Thymus (tissue), 14 donors: Measurements from ENCODE around the gene DNAJC1. TPM values are rescaled to one million over a fixed set of nuclear protein-coding genes. Genes with fewer than 3 reads are reported as not detected.
"Not testable (repeated sequence)": the region's sequence is repeated elsewhere in the genome, so short reads cannot be mapped to it uniquely, and the experiment has no call there.

Source experiments
- DNase-seq, 9 donors: peaks; one replicate each; pipeline ENCODE4 v3.0.0-alpha.2; 2013; ENCODE audit warnings: low spot score in 9 of 9, low read depth in 6 of 9, missing footprints in 1 of 9
- H3K27ac ChIP-seq, 2 donors: one replicate each; pipeline ENCODE4 v1.5.1; 2013; ENCODE audit warnings: control low read depth in 1 of 2, low read depth in 1 of 2, low read length in 1 of 2, mild to moderate bottlenecking in 1 of 2, moderate library complexity in 1 of 2
- H3K27me3 ChIP-seq, 2 donors: one replicate each; pipeline ENCODE4 v1.5.1; 2013; ENCODE audit warnings: low read length in 1 of 2; ENCODE audit not compliant: control insufficient read depth in 2 of 2, insufficient read depth in 1 of 2
- H3K36me3 ChIP-seq, 2 donors: one replicate each; pipeline ENCODE4 v1.5.1; 2013; ENCODE audit warnings: low read length in 1 of 2, mild to moderate bottlenecking in 1 of 2, moderate library complexity in 1 of 2; ENCODE audit not compliant: control insufficient read depth in 2 of 2, insufficient read depth in 2 of 2
- H3K4me1 ChIP-seq, 2 donors: one replicate each; pipeline ENCODE4 v1.5.1; 2013; ENCODE audit warnings: low read length in 2 of 2; ENCODE audit not compliant: control insufficient read depth in 2 of 2, insufficient read depth in 2 of 2
- H3K4me3 ChIP-seq, 2 donors: one replicate each; pipeline ENCODE4 v1.5.1; 2013; ENCODE audit warnings: low read length in 2 of 2, control low read depth in 1 of 2, mild to moderate bottlenecking in 1 of 2
- H3K9me3 ChIP-seq, 2 donors: one replicate each; pipeline ENCODE4 v1.5.1; 2013; ENCODE audit warnings: low read length in 1 of 2, mild to moderate bottlenecking in 1 of 2; ENCODE audit not compliant: control insufficient read depth in 2 of 2, insufficient read depth in 1 of 2
- WGBS: extraction: QIAGEN DNeasy Blood & Tissue Kit; methylation state at CpG from one replicate; pipeline ENCODE4 v1.1.7; 2013; 5-methylcytosine and 5-hydroxymethylcytosine counted together
- long read RNA-seq, 10 donors: transcript quantifications; one replicate each; lab custom pipeline, GENCODE V29; 2026
- polyA plus RNA-seq: library from polyadenylated mRNA; stranded (reverse); fragments of 200-250 nt; gene quantifications from one replicate; pipeline ENCODE4 v1.2.3, GENCODE V29; 2013
- total RNA-seq: library from RNA; stranded (reverse); fragments of 120-200 nt; gene quantifications from one replicate; pipeline ENCODE4 v1.2.4, GENCODE V29; 2013
- donor health status: healthy.

Gene DNAJC1
- total RNA-seq (23.2 TPM), polyA plus RNA-seq (19.9 TPM)
- long read RNA-seq, donor 1: 0 reads
- long read RNA-seq, donor 2: 0 reads
- long read RNA-seq, donor 3, transcript DNAJC1-202 (12 exons, 2,106 nt): major isoform, 6 of 56 reads
- long read RNA-seq, donor 3, partial matches to known transcripts: 50 of 56 reads
- long read RNA-seq, donor 3, other reads (novel, unspliced or antisense): 0 of 56 reads
- long read RNA-seq, donor 4, partial matches to known transcripts: 18 of 19 reads
- long read RNA-seq, donor 4, other reads (novel, unspliced or antisense): 0 of 19 reads
- long read RNA-seq, donor 5, transcript DNAJC1-202 (12 exons, 2,106 nt): major isoform, 7 of 102 reads
- long read RNA-seq, donor 5, partial matches to known transcripts: 95 of 102 reads
- long read RNA-seq, donor 5, other reads (novel, unspliced or antisense): 0 of 102 reads
- long read RNA-seq, donor 6, partial matches to known transcripts: 19 of 22 reads
- long read RNA-seq, donor 6, other reads (novel, unspliced or antisense): 0 of 22 reads
- long read RNA-seq, donor 7, partial matches to known transcripts: 15 of 17 reads
- long read RNA-seq, donor 7, other reads (novel, unspliced or antisense): 0 of 17 reads
- long read RNA-seq, donor 8, partial matches to known transcripts: 12 of 13 reads
- long read RNA-seq, donor 8, other reads (novel, unspliced or antisense): 0 of 13 reads
- long read RNA-seq, donor 9, partial matches to known transcripts: 20 of 23 reads
- long read RNA-seq, donor 9, other reads (novel, unspliced or antisense): 0 of 23 reads
- long read RNA-seq, donor 10, partial matches to known transcripts: 26 of 27 reads
- long read RNA-seq, donor 10, other reads (novel, unspliced or antisense): 0 of 27 reads

- DNase-seq: peak; percentile 89 to 99 (median 97)
- Histone ChIP-seq H3K9me3 (peaks cover 0 to 4% of the 10 kb centered on the region in 2 donors), H3K36me3 (no peaks in the 10 kb centered on the region), H3K27ac (peak within 1 kb of the TSS; percentile 76 to 83), H3K4me3 (peak within 1 kb of the TSS; percentile 71 to 76), H3K27me3 (peaks cover 0 to 5% of the 10 kb centered on the region in 2 donors), H3K4me1 (peaks cover 11 to 25% of the 10 kb centered on the region in 2 donors)
- under 1% methylated on average over 83 of the region's 83 CpGs for WGBS
These were observed at the start of gene DNAJC1 for GRCh38 chr10:22003177-22003963. Gene DNAJC1 (minus strand): TSS chr10:22003730. CDS start chr10:22003434, 296 bp downstream.

- H3K4me3 ChIP-seq: no peak overlapping the region
- no peaks in the 10 kb centered on the region for H3K27me3 ChIP-seq
- H3K27ac ChIP-seq: no peak overlapping the region
- DNase-seq: no peak
- no peaks in the 10 kb centered on the region for H3K9me3 ChIP-seq
- no peaks in the 10 kb centered on the region for H3K36me3 ChIP-seq
- WGBS: over 99% methylated on average over 5 of the region's 5 CpGs
- H3K4me1 ChIP-seq: no peaks in the 10 kb centered on the region
These were observed 49.5 kb upstream of the DNAJC1 start for GRCh38 chr10:22053048-22053447.

GRCh38 chr10:22049635-22050034 lies 46.1 kb upstream of the DNAJC1 start:
- Histone ChIP-seq H3K4me3 (no peak overlapping the region), H3K27ac (no peak overlapping the region), H3K27me3 (no peaks in the 10 kb centered on the region), H3K4me1 (no peaks in the 10 kb centered on the region), H3K9me3 (no peaks in the 10 kb centered on the region), H3K36me3 (no peaks in the 10 kb centered on the region)
- WGBS: 96% methylated on average over 3 of the region's 3 CpGs
- no peak for DNase-seq

GRCh38 chr10:22047812-22048211 lies 44.3 kb upstream of the DNAJC1 start:
- H3K36me3 ChIP-seq: no peaks in the 10 kb centered on the region
- no peaks in the 10 kb centered on the region for H3K4me1 ChIP-seq
- H3K4me3 ChIP-seq: no peak overlapping the region
- no peak for DNase-seq
- no peak overlapping the region for H3K27ac ChIP-seq
- no peaks in the 10 kb centered on the region for H3K9me3 ChIP-seq
- no peaks in the 10 kb centered on the region for H3K27me3 ChIP-seq
- 93% methylated on average over 1 of the region's 1 CpG for WGBS

- H3K27me3 ChIP-seq: no peaks in the 10 kb centered on the region
- no peaks in the 10 kb centered on the region for H3K4me1 ChIP-seq
- no peaks in the 10 kb centered on the region for H3K9me3 ChIP-seq
- WGBS: 85% methylated on average over 6 of the region's 6 CpGs
- DNase-seq: no peak
- H3K4me3 ChIP-seq: no peak overlapping the region
- no peaks in the 10 kb centered on the region for H3K36me3 ChIP-seq
- no peak overlapping the region for H3K27ac ChIP-seq
These were observed 39.8 kb upstream of the DNAJC1 start for GRCh38 chr10:22043327-22043633.

- WGBS: 41% methylated on average over 8 of the region's 8 CpGs
- Histone ChIP-seq H3K4me3 (no peak overlapping the region), H3K27me3 (no peaks in the 10 kb centered on the region), H3K4me1 (no peaks in the 10 kb centered on the region), H3K36me3 (no peaks in the 10 kb centered on the region), H3K9me3 (no peaks in the 10 kb centered on the region), H3K27ac (no peak overlapping the region)
- no peak for DNase-seq
These were observed 39.2 kb upstream of the DNAJC1 start for GRCh38 chr10:22042557-22043326.

GRCh38 chr10:22034333-22034732 lies 30.8 kb upstream of the DNAJC1 start:
- WGBS: 97% methylated on average over 3 of the region's 3 CpGs
- Histone ChIP-seq H3K27ac (no peak overlapping the region), H3K27me3 (no peaks in the 10 kb centered on the region), H3K4me1 (no peaks in the 10 kb centered on the region), H3K36me3 (no peaks in the 10 kb centered on the region), H3K9me3 (no peaks in the 10 kb centered on the region), H3K4me3 (no peak overlapping the region)
- no peak for DNase-seq

- H3K4me1 ChIP-seq, H3K9me3 ChIP-seq, DNase-seq, H3K4me3 ChIP-seq, H3K27me3 ChIP-seq, H3K36me3 ChIP-seq, H3K27ac ChIP-seq: not testable (repeated sequence)
- 94% methylated on average over 3 of the region's 3 CpGs for WGBS
These were observed 28.7 kb upstream of the DNAJC1 start for GRCh38 chr10:22032268-22032667.
